Measurements from ENCODE around the gene ANGPTL4.

Gene ANGPTL4

DNA sequence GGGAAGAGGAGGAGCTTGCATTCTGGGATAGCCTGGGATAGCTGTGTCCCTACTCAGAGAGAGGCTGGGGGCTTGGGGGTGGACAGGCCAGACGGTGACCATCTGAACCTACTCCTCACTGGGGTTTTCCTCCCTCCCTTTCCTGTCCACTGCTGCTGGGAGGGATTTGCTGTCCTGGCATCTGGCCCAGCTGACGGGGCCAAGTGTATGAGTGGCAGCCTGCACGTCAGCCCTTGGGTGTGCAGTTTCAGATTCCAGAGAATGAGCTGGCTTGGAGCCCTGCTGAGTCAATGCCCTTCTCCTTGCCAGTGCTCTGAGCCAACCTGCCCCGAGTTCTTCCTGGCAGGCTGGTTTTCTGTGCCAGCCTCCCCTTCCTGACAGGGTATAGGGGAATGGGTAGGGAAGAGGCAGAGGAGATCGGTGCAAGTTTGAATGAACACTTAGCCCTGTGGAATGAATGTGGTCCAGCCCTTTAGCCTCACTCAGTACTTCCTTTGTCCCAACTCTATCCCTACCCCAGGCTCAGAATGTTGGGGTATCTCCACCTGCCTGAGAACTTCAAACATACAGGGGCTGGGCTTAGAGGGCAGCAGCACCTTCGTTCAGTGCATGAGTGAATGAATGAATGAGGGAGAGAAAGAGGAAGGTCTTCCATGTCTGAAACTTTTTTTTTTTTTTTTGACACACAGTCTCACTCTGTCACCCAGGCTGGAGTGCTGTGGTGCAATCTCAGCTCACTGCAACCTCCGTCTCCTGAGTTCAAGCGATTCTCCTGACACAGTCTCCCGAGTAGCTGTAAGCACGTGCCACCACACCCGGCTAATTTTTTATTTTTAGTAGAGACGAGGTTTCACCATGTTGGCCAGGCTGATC is 1.8 kb upstream of the ANGPTL4 start:
- H3K4me2 ChIP-seq (ENCODE audit: low read length) = no peak overlapping the region
- no peak overlapping the region for H2AFZ ChIP-seq (ENCODE audit: low read length)
- H3K27ac ChIP-seq (ENCODE audit: low read depth, low read length, poor library complexity, severe bottlenecking) = no peak overlapping the region
- no peaks in the 10 kb centered on the region for H3K9me3 ChIP-seq (ENCODE audit: low read length)
- no peaks in the 10 kb centered on the region for H3K79me2 ChIP-seq (ENCODE audit: insufficient read depth, low read length)
- no peaks in the 10 kb centered on the region for H3K27me3 ChIP-seq (ENCODE audit: insufficient read depth, low read length)
- H4K20me1 ChIP-seq (ENCODE audit: insufficient read depth, low read length) = no peaks in the 10 kb centered on the region
- H3F3A ChIP-seq (ENCODE audit: insufficient read depth, low read length) = no peaks in the 10 kb centered on the region
- H3K4me3 ChIP-seq (ENCODE audit: low read depth, low read length, poor library complexity, severe bottlenecking) = no peak overlapping the region
- TF ChIP-seq, protein P1, sequence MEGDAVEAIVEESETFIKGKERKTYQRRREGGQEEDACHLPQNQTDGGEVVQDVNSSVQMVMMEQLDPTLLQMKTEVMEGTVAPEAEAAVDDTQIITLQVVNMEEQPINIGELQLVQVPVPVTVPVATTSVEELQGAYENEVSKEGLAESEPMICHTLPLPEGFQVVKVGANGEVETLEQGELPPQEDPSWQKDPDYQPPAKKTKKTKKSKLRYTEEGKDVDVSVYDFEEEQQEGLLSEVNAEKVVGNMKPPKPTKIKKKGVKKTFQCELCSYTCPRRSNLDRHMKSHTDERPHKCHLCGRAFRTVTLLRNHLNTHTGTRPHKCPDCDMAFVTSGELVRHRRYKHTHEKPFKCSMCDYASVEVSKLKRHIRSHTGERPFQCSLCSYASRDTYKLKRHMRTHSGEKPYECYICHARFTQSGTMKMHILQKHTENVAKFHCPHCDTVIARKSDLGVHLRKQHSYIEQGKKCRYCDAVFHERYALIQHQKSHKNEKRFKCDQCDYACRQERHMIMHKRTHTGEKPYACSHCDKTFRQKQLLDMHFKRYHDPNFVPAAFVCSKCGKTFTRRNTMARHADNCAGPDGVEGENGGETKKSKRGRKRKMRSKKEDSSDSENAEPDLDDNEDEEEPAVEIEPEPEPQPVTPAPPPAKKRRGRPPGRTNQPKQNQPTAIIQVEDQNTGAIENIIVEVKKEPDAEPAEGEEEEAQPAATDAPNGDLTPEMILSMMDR (IDR thresholded peaks at IDR 0.05; ENCODE audit: low read length) = no peak
- TF ChIP-seq EZH2 (IDR thresholded peaks at IDR 0.05; ENCODE audit: borderline replicate concordance, low read length) = no peak
- H3K36me3 ChIP-seq (ENCODE audit: insufficient read depth, low read length) = no peaks in the 10 kb centered on the region
- no peaks in the 10 kb centered on the region for H3K9me2 ChIP-seq (ENCODE audit: low read depth, low read length)
- H3K4me1 ChIP-seq (ENCODE audit: insufficient read depth, low read length, severe bottlenecking) = no peaks in the 10 kb centered on the region
- no peak overlapping the region for H3K9ac ChIP-seq (ENCODE audit: low read length)

DNA sequence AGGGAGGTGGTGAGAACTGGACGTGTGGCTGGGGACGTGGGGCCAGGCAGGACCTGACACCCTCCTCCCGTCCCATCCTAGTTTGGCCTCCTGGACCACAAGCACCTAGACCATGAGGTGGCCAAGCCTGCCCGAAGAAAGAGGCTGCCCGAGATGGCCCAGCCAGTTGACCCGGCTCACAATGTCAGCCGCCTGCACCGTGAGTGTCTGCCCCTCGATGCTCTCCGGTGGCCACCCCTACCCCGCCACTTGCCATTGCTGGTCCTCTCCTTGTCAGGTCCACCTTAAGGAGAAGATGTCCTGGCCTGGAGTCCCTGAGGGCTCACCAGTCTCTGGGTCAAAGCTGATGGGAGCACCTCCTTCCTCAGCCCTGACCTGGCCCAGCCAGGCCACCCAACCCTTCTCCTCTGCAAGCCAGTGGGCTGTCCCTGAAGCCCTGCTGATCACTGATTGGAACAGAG is 2.2 kb downstream of the ANGPTL4 start:
- Histone ChIP-seq H3K36me3 (ENCODE audit: insufficient read depth, low read length) (no peaks in the 10 kb centered on the region), H3F3A (ENCODE audit: insufficient read depth, low read length) (no peaks in the 10 kb centered on the region), H3K4me1 (ENCODE audit: insufficient read depth, low read length, severe bottlenecking) (no peaks in the 10 kb centered on the region), H2AFZ (ENCODE audit: low read length) (no peak overlapping the region), H3K9me3 (ENCODE audit: low read length) (no peaks in the 10 kb centered on the region), H3K79me2 (ENCODE audit: insufficient read depth, low read length) (no peaks in the 10 kb centered on the region), H3K4me2 (ENCODE audit: low read length) (no peak overlapping the region), H4K20me1 (ENCODE audit: insufficient read depth, low read length) (no peaks in the 10 kb centered on the region), H3K4me3 (ENCODE audit: low read depth, low read length, poor library complexity, severe bottlenecking) (no peak overlapping the region), H3K27me3 (ENCODE audit: insufficient read depth, low read length) (no peaks in the 10 kb centered on the region), H3K27ac (ENCODE audit: low read depth, low read length, poor library complexity, severe bottlenecking) (no peak overlapping the region), H3K9me2 (ENCODE audit: low read depth, low read length) (no peaks in the 10 kb centered on the region), H3K9ac (ENCODE audit: low read length) (no peak overlapping the region)
- TF ChIP-seq EZH2 (IDR thresholded peaks at IDR 0.05; ENCODE audit: borderline replicate concordance, low read length) = no peak
- TF ChIP-seq, protein P1 (IDR thresholded peaks at IDR 0.05; ENCODE audit: low read length) = no peak

- Histone ChIP-seq H4K20me1 (ENCODE audit: insufficient read depth, low read length) (no peaks in the 10 kb centered on the region), H3K4me2 (ENCODE audit: low read length) (no peak overlapping the region), H3F3A (ENCODE audit: insufficient read depth, low read length) (no peaks in the 10 kb centered on the region), H3K4me3 (ENCODE audit: low read depth, low read length, poor library complexity, severe bottlenecking) (no peak overlapping the region), H3K4me1 (ENCODE audit: insufficient read depth, low read length, severe bottlenecking) (no peaks in the 10 kb centered on the region), H3K9ac (ENCODE audit: low read length) (no peak overlapping the region), H3K27ac (ENCODE audit: low read depth, low read length, poor library complexity, severe bottlenecking) (no peak overlapping the region), H3K36me3 (ENCODE audit: insufficient read depth, low read length) (no peaks in the 10 kb centered on the region), H3K9me2 (ENCODE audit: low read depth, low read length) (no peaks in the 10 kb centered on the region), H2AFZ (ENCODE audit: low read length) (no peak overlapping the region), H3K79me2 (ENCODE audit: insufficient read depth, low read length) (no peaks in the 10 kb centered on the region), H3K27me3 (ENCODE audit: insufficient read depth, low read length) (no peaks in the 10 kb centered on the region), H3K9me3 (ENCODE audit: low read length) (no peaks in the 10 kb centered on the region)
- no peak for TF ChIP-seq EZH2 (IDR thresholded peaks at IDR 0.05; ENCODE audit: borderline replicate concordance, low read length)
- TF ChIP-seq, protein P1 (IDR thresholded peaks at IDR 0.05; ENCODE audit: low read length) = no peak
These were observed 3.0 kb downstream of the ANGPTL4 start for GRCh38 chr19:8366961-8367326.
